ENCODE measurements around the gene GSG1L.

Gene GSG1L

GRCh38 chr16:27840311-27841060 is 223.0 kb downstream of the GSG1L start:
- no peak for DNase-seq

GRCh38 chr16:27839419-27839818 is 224.1 kb downstream of the GSG1L start:
- no peak for DNase-seq

GRCh38 chr16:27838536-27839175 is 224.9 kb downstream of the GSG1L start:
- DNase-seq = no peak

- DNase-seq = no peak
Observed at GRCh38 chr16:27829975-27830374, 233.5 kb downstream of the GSG1L start.

GRCh38 chr16:27828671-27829070 is 234.8 kb downstream of the GSG1L start:
- no peak for DNase-seq

GRCh38 chr16:27827765-27828164 is 235.7 kb downstream of the GSG1L start:
- no peak for DNase-seq

- DNase-seq = no peak
Observed at GRCh38 chr16:27826893-27827289, 236.6 kb downstream of the GSG1L start.

- DNase-seq = no peak
Observed at GRCh38 chr16:27826081-27826892, 237.2 kb downstream of the GSG1L start.

- DNase-seq = no peak
Observed at GRCh38 chr16:27824786-27825185, 238.7 kb downstream of the GSG1L start.

- DNase-seq = no peak
Observed at GRCh38 chr16:27824006-27824405, 239.5 kb downstream of the GSG1L start.

GRCh38 chr16:27823421-27823820 is 240.1 kb downstream of the GSG1L start:
- no peak for DNase-seq

GRCh38 chr16:27822996-27823395 is 240.5 kb downstream of the GSG1L start:
- no peak for DNase-seq

GRCh38 chr16:27822529-27822928 is 241.0 kb downstream of the GSG1L start:
- DNase-seq = no peak

- no peak for DNase-seq
Observed at GRCh38 chr16:27820646-27821345, 242.7 kb downstream of the GSG1L start.

GRCh38 chr16:27819881-27820610 is 243.5 kb downstream of the GSG1L start:
- no peak for DNase-seq

GRCh38 chr16:27819356-27819755 is 244.2 kb downstream of the GSG1L start:
- no peak for DNase-seq

GRCh38 chr16:27818246-27818645 is 245.3 kb downstream of the GSG1L start:
- no peak for DNase-seq

- no peak for DNase-seq
Observed at GRCh38 chr16:27817038-27817437, 246.5 kb downstream of the GSG1L start.

- no peak for DNase-seq
Observed at GRCh38 chr16:27816561-27816960, 247.0 kb downstream of the GSG1L start.

GRCh38 chr16:27813591-27813990 is 249.9 kb downstream of the GSG1L start:
- DNase-seq = no peak

- DNase-seq = no peak
Observed at GRCh38 chr16:27811881-27812280, 251.6 kb downstream of the GSG1L start.

GRCh38 chr16:27806986-27807385 is 256.5 kb downstream of the GSG1L start:
- no peak for DNase-seq
